HG03457 (cell line): Measurements from ENCODE around the gene RPS3.
"Not testable (repeated sequence)": the region's sequence is repeated elsewhere in the genome, so short reads cannot be mapped to it uniquely, and the experiment has no call there.

Experiments used
- ATAC-seq: cut with Tn5 transposase; IDR thresholded peaks from one replicate; pipeline ENCODE4 v1.9.1; 2021; ENCODE audit warnings: moderate number of reproducible peaks; ENCODE audit not compliant: unreplicated experiment

RPS3 gene

GRCh38 chr11:75409971-75410370 lies 10.7 kb downstream of the RPS3 start:
- ATAC-seq: not testable (repeated sequence)

GRCh38 chr11:75413146-75413545 lies 13.8 kb downstream of the RPS3 start:
- ATAC-seq: not testable (repeated sequence)

GRCh38 chr11:75413864-75414263 lies 14.5 kb downstream of the RPS3 start:
- no peak for ATAC-seq

- ATAC-seq: no peak
These were observed 21.1 kb downstream of the RPS3 start for GRCh38 chr11:75420224-75421034.

GRCh38 chr11:75421035-75421602 lies 21.8 kb downstream of the RPS3 start:
- no peak for ATAC-seq

GRCh38 chr11:75421902-75422247 lies 22.6 kb downstream of the RPS3 start:
- ATAC-seq: no peak

GRCh38 chr11:75422248-75423231 lies 23.2 kb downstream of the RPS3 start:
- ATAC-seq: no peak

GRCh38 chr11:75423721-75424120 lies 24.4 kb downstream of the RPS3 start:
- no peak for ATAC-seq

- ATAC-seq: no peak
These were observed 25.1 kb downstream of the RPS3 start for GRCh38 chr11:75424396-75424795.

- ATAC-seq: no peak
These were observed 26.1 kb downstream of the RPS3 start for GRCh38 chr11:75425422-75425821.

- ATAC-seq: no peak
These were observed 27.4 kb downstream of the RPS3 start for GRCh38 chr11:75426720-75427086.

- no peak for ATAC-seq
These were observed 27.9 kb downstream of the RPS3 start for GRCh38 chr11:75427181-75427580.

GRCh38 chr11:75428281-75428724 lies 29.0 kb downstream of the RPS3 start:
- peak; percentile 53 for ATAC-seq

GRCh38 chr11:75428989-75429640 lies 29.8 kb downstream of the RPS3 start:
- ATAC-seq: no peak

- no peak for ATAC-seq
These were observed 30.3 kb downstream of the RPS3 start for GRCh38 chr11:75429641-75429901.

- no peak for ATAC-seq
These were observed 30.8 kb downstream of the RPS3 start for GRCh38 chr11:75429902-75430713.

GRCh38 chr11:75430714-75431532 lies 31.6 kb downstream of the RPS3 start:
- ATAC-seq: no peak

- ATAC-seq: no peak
These were observed 32.5 kb downstream of the RPS3 start for GRCh38 chr11:75431533-75432525.
